Right renal pelvis (tissue), 4 donors: ENCODE measurements around the gene CTTNBP2NL. TPM values are rescaled to one million over a fixed set of nuclear protein-coding genes. Genes with fewer than 3 reads are reported as not detected.
"Not testable (repeated sequence)": the region's sequence is repeated elsewhere in the genome, so short reads cannot be mapped to it uniquely, and the experiment has no call there.

Experiments
- DNase-seq, 4 donors: peaks; one replicate each; pipeline ENCODE4 v3.0.0-alpha.2; 2013; ENCODE audit warnings: low read depth in 4 of 4, low spot score in 3 of 4, missing footprints in 1 of 4
- polyA plus RNA-seq, 4 donors: library from polyadenylated mRNA; unstranded; fragments of 120-200 nt; gene quantifications; one replicate each; pipeline ENCODE4 v1.2.1, GENCODE V29; 2013; ENCODE audit not compliant: insufficient read length in 4 of 4

Gene CTTNBP2NL
- polyA plus RNA-seq, 4 donors, result 37.2 to 48.5 (median 47.4) TPM

- no peak for DNase-seq
Observed at GRCh38 chr1:112386024-112386723, 9.8 kb upstream of the CTTNBP2NL start.

GRCh38 chr1:112386731-112387346, 9.2 kb upstream of the CTTNBP2NL start:
- DNase-seq, result no peak

GRCh38 chr1:112387807-112388206, 8.2 kb upstream of the CTTNBP2NL start:
- DNase-seq, result no peak

- DNase-seq, result no peak
Observed at GRCh38 chr1:112388436-112388835, 7.6 kb upstream of the CTTNBP2NL start.

GRCh38 chr1:112389689-112390088, 6.3 kb upstream of the CTTNBP2NL start:
- DNase-seq, result no peak

- not testable (repeated sequence) for DNase-seq
Observed at GRCh38 chr1:112390335-112390734, 5.7 kb upstream of the CTTNBP2NL start.

- DNase-seq, result peak; percentile 87 to 91 (median 90)
Observed at GRCh38 chr1:112390775-112391602, 5.0 kb upstream of the CTTNBP2NL start.

GRCh38 chr1:112391603-112391940, 4.4 kb upstream of the CTTNBP2NL start:
- DNase-seq, result no peak

- no peak for DNase-seq
Observed at GRCh38 chr1:112393631-112393974, 2.4 kb upstream of the CTTNBP2NL start.

GRCh38 chr1:112394743-112395062, 1.3 kb upstream of the CTTNBP2NL start:
- no peak for DNase-seq

- DNase-seq, result peak in 1 of 4 donors; percentile 34
Observed at GRCh38 chr1:112395256-112395820, 676 bp upstream of the CTTNBP2NL start.

GRCh38 chr1:112396653-112397471, 848 bp downstream of the CTTNBP2NL start:
- no peak for DNase-seq

GRCh38 chr1:112397841-112398240, 1.8 kb downstream of the CTTNBP2NL start:
- DNase-seq, result no peak

GRCh38 chr1:112399456-112399855, 3.4 kb downstream of the CTTNBP2NL start:
- no peak for DNase-seq

- not testable (repeated sequence) for DNase-seq
Observed at GRCh38 chr1:112400706-112401105, 4.7 kb downstream of the CTTNBP2NL start.

- DNase-seq, result no peak
Observed at GRCh38 chr1:112402682-112403643, 6.9 kb downstream of the CTTNBP2NL start.

- no peak for DNase-seq
Observed at GRCh38 chr1:112406771-112407170, 10.8 kb downstream of the CTTNBP2NL start.

- DNase-seq, result no peak
Observed at GRCh38 chr1:112409414-112409813, 13.4 kb downstream of the CTTNBP2NL start.

GRCh38 chr1:112410673-112411072, 14.7 kb downstream of the CTTNBP2NL start:
- DNase-seq, result no peak
